Vagina (tissue), 2 donors: ENCODE results near the gene COL23A1. TPM values are rescaled to one million over a fixed set of nuclear protein-coding genes. Genes with fewer than 3 reads are reported as not detected.

ENCODE experiments used
- DNase-seq, 2 donors: peaks; one replicate each; pipeline ENCODE4 v3.0.0-alpha.2; 2017; ENCODE audit errors: extremely low spot score in 2 of 2
- H3K27ac ChIP-seq: fragments of 200-600 bp; sonication (generic); one replicate; pipeline ENCODE4 v1.5.1; 2019
- H3K27me3 ChIP-seq: fragments of 200-600 bp; sonication (generic); one replicate; pipeline ENCODE4 v1.5.1; 2019
- H3K36me3 ChIP-seq, 2 donors: fragments of 200-600 bp; sonication (generic); one replicate each; pipeline ENCODE4 v1.5.1; 2017 to 2019
- H3K4me1 ChIP-seq: fragments of 200-600 bp; sonication (generic); one replicate; pipeline ENCODE4 v1.5.1; 2019
- H3K4me3 ChIP-seq, 2 donors: fragments of 200-600 bp; sonication (generic); 1 replicate in 1 of 2; 2 replicates in 1 of 2; pipeline ENCODE4 v1.5.1; 2016 to 2019
- H3K9me3 ChIP-seq: fragments of 200-600 bp; sonication (generic); one replicate; pipeline ENCODE4 v1.5.1; 2019
- CTCF ChIP-seq, 3 experiments: fragments of 450-650 bp in 2 of 3; fragments of 200-600 bp in 1 of 3; sonication (generic) in 1 of 3; IDR thresholded peaks; one replicate each; pipeline ENCODE4 v1.5.1; 2017 to 2019; ENCODE audit warnings: antibody characterized with exemption in 3 of 3, mild to moderate bottlenecking in 2 of 3, moderate library complexity in 2 of 3
- POLR2A ChIP-seq, 2 donors: fragments of 450-650 bp; IDR thresholded peaks; one replicate each; pipeline ENCODE4 v1.6.1; 2017; ENCODE audit warnings: antibody characterized with exemption in 2 of 2, mild to moderate bottlenecking in 2 of 2, moderate library complexity in 2 of 2
- POLR2AphosphoS5 ChIP-seq, 2 donors: sonication (generic); formaldehyde crosslinking; IDR thresholded peaks; one replicate each; pipeline ENCODE4 v1.9.0; 2017; ENCODE audit warnings: antibody characterized with exemption in 2 of 2, mild to moderate bottlenecking in 2 of 2, low read depth in 1 of 2; ENCODE audit not compliant: insufficient read depth in 1 of 2
- intact Hi-C: fragments of 100-400 bp; cut with DNase I; formaldehyde crosslinking; loops from one replicate; pipeline ENCODE4 v1.15.1; 2023
- total RNA-seq: library from RNA; depleted of rRNA; stranded (reverse); fragments of >200 nt; gene quantifications from one replicate; pipeline ENCODE4 v1.2.3, GENCODE V29; 2016

COL23A1 gene
- total RNA-seq, 1 donor from 2014 or later, result 3.7 TPM

GRCh38 chr5:178287091-178287790 is 303.0 kb downstream of the COL23A1 start:
- no peak overlapping the region for H3K27ac ChIP-seq
- no peaks in the 10 kb centered on the region for H3K27me3 ChIP-seq
- no peaks in the 10 kb centered on the region for H3K36me3 ChIP-seq
- H3K9me3 ChIP-seq, result peaks cover 11% of the 10 kb centered on the region
- H3K4me1 ChIP-seq, result peaks cover 18% of the 10 kb centered on the region
- no peak overlapping the region for H3K4me3 ChIP-seq
- no peak for TF ChIP-seq POLR2A (IDR thresholded peaks at IDR 0.05)
- TF ChIP-seq POLR2AphosphoS5 (IDR thresholded peaks at IDR 0.05; ENCODE audit: insufficient read depth in 1 of 2, low read depth in 1 of 2), result no peak
- TF ChIP-seq CTCF (IDR thresholded peaks at IDR 0.05), result no peak
- intact Hi-C loops, result no loop called here
- no peak for DNase-seq

GRCh38 chr5:178286226-178287090 is 303.7 kb downstream of the COL23A1 start:
- TF ChIP-seq POLR2A (IDR thresholded peaks at IDR 0.05), result no peak
- TF ChIP-seq CTCF (IDR thresholded peaks at IDR 0.05), result no peak
- no peak for TF ChIP-seq POLR2AphosphoS5 (IDR thresholded peaks at IDR 0.05; ENCODE audit: insufficient read depth in 1 of 2, low read depth in 1 of 2)
- peaks cover 18% of the 10 kb centered on the region for H3K4me1 ChIP-seq
- H3K4me3 ChIP-seq, result no peak overlapping the region
- intact Hi-C loops, result no loop called here
- H3K27ac ChIP-seq, result no peak overlapping the region
- no peak for DNase-seq
- H3K36me3 ChIP-seq, result no peaks in the 10 kb centered on the region
- peaks cover 11% of the 10 kb centered on the region for H3K9me3 ChIP-seq
- H3K27me3 ChIP-seq, result no peaks in the 10 kb centered on the region

GRCh38 chr5:178285399-178286225 is 304.6 kb downstream of the COL23A1 start:
- intact Hi-C loops, result no loop called here
- Histone ChIP-seq H3K4me1 (peaks cover 18% of the 10 kb centered on the region), H3K36me3 (no peaks in the 10 kb centered on the region), H3K27me3 (no peaks in the 10 kb centered on the region), H3K9me3 (peaks cover 11% of the 10 kb centered on the region), H3K4me3 (no peak overlapping the region), H3K27ac (no peak overlapping the region)
- no peak for TF ChIP-seq POLR2AphosphoS5 (IDR thresholded peaks at IDR 0.05; ENCODE audit: insufficient read depth in 1 of 2, low read depth in 1 of 2)
- TF ChIP-seq POLR2A (IDR thresholded peaks at IDR 0.05), result no peak
- no peak for TF ChIP-seq CTCF (IDR thresholded peaks at IDR 0.05)
- no peak for DNase-seq

- intact Hi-C loops, result no loop called here
These were observed 305.2 kb downstream of the COL23A1 start for GRCh38 chr5:178284996-178285395.

More at GRCh38 chr5:178284996-178285395, 305.2 kb downstream of the COL23A1 start:
- Histone ChIP-seq H3K27me3 (no peaks in the 10 kb centered on the region), H3K27ac (no peak overlapping the region), H3K4me1 (peaks cover 23% of the 10 kb centered on the region), H3K9me3 (peaks cover 11% of the 10 kb centered on the region), H3K36me3 (no peaks in the 10 kb centered on the region), H3K4me3 (no peak overlapping the region)
- TF ChIP-seq CTCF (IDR thresholded peaks at IDR 0.05), result no peak
- TF ChIP-seq POLR2A (IDR thresholded peaks at IDR 0.05), result no peak
- no peak for TF ChIP-seq POLR2AphosphoS5 (IDR thresholded peaks at IDR 0.05; ENCODE audit: insufficient read depth in 1 of 2, low read depth in 1 of 2)
- DNase-seq, result no peak
